Measurements from ENCODE around the gene FAM120AOS. TPM values are rescaled to one million over a fixed set of nuclear protein-coding genes. Genes with fewer than 3 reads are reported as not detected.

The FAM120AOS gene
- 31.6 and 33.9 TPM in 2 replicates for total RNA-seq

DNA sequence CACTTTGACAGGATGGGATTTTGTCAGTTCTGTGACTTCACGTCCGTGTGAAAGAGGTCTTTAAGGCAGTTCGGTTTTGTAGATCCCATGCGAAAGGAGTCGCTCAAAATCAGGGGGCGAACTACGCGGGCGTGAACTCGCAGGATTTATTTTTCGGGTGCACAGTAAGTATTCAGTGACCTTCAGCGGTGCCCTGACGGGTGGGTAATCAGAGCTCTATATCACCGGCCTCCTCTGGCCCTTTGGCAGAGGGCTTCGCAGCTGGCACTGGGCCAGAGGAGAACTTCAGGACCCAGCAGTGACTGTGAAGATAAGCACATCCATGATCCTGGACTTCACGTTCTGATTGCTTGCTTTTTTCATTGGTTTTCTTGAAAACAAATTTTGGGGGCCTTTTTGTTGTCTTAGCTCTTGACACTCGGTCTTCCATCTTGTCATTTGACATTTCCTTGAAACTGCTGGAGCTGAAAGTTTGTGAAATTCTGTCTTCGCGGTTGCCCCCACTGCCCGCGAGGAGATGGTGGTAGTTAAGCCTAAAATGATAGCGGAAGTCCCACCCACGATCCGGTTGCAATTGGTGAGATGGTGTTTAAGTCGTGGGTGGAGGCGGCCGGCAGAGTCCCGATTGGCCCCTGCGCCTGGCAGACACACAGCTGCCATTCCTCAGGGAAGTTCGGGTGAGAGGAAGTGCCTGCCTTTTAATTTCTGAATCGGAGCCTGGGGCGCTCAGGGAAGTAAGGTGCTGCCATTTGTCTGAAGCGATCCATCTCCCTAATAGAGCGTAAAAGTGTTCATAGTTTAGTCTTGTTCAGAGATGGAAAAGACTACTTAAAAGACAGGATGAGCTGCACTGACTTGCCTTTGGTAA lies at the start of gene FAM120AOS:
Gene FAM120AOS, minus strand, starts transcription at position 535 of the 868 bp plus-strand sequence. CDS start 872 bp downstream, outside the sequence.
- Mint-ChIP-seq H3K9me3 (no peaks in the 10 kb centered on the region), H3K4me1 (peaks cover 41% of the 10 kb centered on the region), H3K4me3 (peak within 1 kb of the TSS; percentile 92), H3K36me3 (ENCODE audit: low read depth) (peaks cover 53% of the 10 kb centered on the region), H3K27me3 (no peaks in the 10 kb centered on the region), H3K27ac (peak within 1 kb of the TSS; percentile 94)
- peak; percentile 95 for DNase-seq
- intact Hi-C loops (cut with micrococcal nuclease) = loop anchor here (1.0 to 5.0 kb wide), 6 partner anchors 10 to 714 kb away; partner anchors contain the start of gene NINJ1

DNA sequence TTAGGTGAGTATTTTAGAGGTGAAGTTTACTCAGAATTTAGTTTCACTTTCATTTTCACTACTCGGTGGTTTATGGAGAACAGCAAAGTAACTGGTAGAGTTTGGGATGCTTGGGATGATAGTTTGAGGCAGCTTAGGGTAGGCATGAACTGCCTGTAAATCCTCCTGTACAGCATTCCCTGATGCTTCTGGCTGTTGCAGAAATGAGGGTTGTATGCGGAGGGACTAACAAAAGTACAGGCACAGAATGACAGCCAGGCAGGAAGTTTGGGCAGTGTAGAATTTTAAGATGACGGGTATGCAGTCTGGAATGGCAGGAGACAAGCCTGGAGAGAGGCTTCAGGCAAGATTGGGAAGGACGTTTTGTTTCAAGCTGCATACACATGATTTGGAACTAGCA lies 48.0 kb upstream of the FAM120AOS start:
- no peaks in the 10 kb centered on the region for H3K9me3 Mint-ChIP-seq
- peak overlapping the region; percentile 70 for H3K27ac Mint-ChIP-seq
- peaks cover 44% of the 10 kb centered on the region for H3K4me1 Mint-ChIP-seq
- peak overlapping the region; percentile 79 for H3K4me3 Mint-ChIP-seq
- no peaks in the 10 kb centered on the region for H3K27me3 Mint-ChIP-seq
- intact Hi-C loops (cut with micrococcal nuclease) = loop anchor here (2.0 kb wide), 2 partner anchors 39 to 51 kb away; partner anchors contain the start of gene FAM120A
- DNase-seq = peak; percentile 69
- peaks cover 64% of the 10 kb centered on the region for H3K36me3 Mint-ChIP-seq (ENCODE audit: low read depth)

DNA sequence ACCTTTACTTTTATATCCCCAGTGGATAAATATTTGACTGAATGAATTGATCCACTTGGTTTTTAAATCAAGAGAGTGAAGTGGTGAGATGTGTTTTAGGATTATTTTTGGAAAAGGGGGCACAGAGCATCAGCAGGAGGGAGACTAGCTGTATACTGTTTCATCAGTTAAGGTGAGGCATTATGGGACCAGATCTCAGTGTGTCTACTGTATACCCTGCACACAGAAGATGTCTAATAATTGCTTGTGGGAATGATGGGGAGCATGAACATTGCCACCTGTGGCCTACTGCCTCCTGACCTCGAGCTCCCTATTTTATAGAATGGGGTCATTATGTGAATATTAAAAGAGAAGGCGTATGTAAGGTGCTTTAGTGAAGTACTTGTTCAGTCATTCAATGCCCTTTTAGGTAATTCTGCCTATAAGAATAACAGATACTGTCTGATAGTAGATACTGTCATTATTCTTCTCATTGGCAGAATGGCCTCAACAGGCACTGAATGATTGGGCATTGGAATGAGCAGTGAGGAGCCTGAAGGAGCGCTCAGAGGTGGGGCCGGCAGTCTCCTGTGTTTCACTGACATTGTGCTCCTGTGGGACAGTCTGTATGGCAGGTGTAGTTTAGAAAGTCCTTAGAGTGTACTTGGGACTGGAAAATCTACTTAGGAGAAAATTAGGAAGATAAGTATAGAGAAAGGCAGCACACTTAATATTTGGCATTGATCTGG lies 47.4 kb upstream of the FAM120AOS start:
- H3K4me3 Mint-ChIP-seq = peak overlapping the region; percentile 79
- peaks cover 45% of the 10 kb centered on the region for H3K4me1 Mint-ChIP-seq
- intact Hi-C loops (cut with micrococcal nuclease) = loop anchor here (2.0 kb wide), 2 partner anchors 38 to 50 kb away; partner anchors contain the start of gene FAM120A
- H3K36me3 Mint-ChIP-seq (ENCODE audit: low read depth) = peaks cover 65% of the 10 kb centered on the region
- no peak for DNase-seq
- H3K9me3 Mint-ChIP-seq = no peaks in the 10 kb centered on the region
- no peaks in the 10 kb centered on the region for H3K27me3 Mint-ChIP-seq
- H3K27ac Mint-ChIP-seq = peak overlapping the region; percentile 70

DNA sequence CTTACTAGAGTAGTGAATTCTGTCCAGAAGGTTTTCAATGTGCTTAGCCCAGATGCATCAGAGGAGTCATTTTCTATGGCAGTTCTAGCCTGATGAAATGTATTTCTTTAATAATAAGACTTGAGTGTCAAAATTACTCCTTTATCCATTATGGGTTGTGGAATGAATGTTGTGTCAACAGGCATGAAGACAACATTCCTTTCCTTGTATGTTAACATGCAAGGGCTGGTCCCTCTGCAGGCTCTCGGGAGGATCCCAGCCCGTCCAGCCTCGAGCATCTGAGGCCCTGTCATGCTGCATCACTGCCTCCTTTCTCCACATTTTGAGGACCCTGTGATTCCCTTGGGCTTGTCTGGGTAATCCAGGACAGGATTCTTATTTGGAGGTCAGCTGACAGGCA lies 42.9 kb upstream of the FAM120AOS start:
- Mint-ChIP-seq H3K27ac (no peak overlapping the region), H3K36me3 (ENCODE audit: low read depth) (peaks cover 55% of the 10 kb centered on the region)
- intact Hi-C loops (cut with micrococcal nuclease) = no loop called here

DNA sequence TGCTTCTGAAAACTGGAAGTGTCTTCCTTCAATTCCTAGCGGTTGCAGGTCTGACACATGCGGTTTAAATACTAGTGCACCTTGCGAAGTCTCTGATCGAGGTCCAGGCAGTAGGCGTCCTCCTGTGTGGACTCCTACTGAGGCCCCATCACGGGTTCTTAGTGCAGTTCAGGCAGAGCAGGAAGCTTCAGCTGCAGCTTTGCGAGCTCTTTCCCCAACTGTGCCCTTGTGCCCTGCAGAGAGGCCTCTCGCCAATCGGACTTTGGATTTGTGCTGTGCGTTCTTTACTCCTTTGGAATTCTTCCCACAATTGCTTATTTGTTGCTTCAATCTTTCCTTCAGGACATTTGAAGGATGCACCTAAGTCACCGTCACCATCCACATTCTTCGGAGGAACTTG lies 40.6 kb upstream of the FAM120AOS start:
- peaks cover 45% of the 10 kb centered on the region for H3K36me3 Mint-ChIP-seq (ENCODE audit: low read depth)
- H3K9me3 Mint-ChIP-seq = no peaks in the 10 kb centered on the region
- peaks cover 15% of the 10 kb centered on the region for H3K4me1 Mint-ChIP-seq
- no peak overlapping the region for H3K4me3 Mint-ChIP-seq
- no peaks in the 10 kb centered on the region for H3K27me3 Mint-ChIP-seq
- intact Hi-C loops (cut with micrococcal nuclease) = no loop called here
- H3K27ac Mint-ChIP-seq = no peak overlapping the region
- no peak for DNase-seq

More for the DNA sequence above, 42.9 kb upstream of the FAM120AOS start:
- DNase-seq = no peak
- Mint-ChIP-seq H3K4me1 (peaks cover 28% of the 10 kb centered on the region), H3K4me3 (no peak overlapping the region), H3K27me3 (no peaks in the 10 kb centered on the region), H3K9me3 (no peaks in the 10 kb centered on the region)

DNA sequence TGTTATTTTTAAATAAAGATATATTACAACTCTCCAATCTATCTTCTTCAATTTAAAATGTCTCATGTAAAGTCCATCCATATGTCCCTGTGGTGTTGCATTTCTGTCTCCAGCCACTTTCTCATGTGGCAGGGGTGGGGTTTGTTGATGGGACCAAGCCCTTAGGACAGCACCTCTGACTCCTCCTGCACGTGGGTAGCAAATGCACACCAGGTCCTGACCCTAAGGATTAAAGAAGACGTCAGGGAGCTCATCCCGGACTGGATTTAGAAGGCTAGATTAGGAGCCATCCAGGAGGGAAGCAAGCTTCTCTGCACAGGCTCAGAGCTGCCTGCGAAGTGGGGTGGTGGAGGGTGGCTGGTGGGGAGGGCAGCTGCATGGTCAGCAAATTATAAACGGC lies 38.9 kb upstream of the FAM120AOS start:
- H3K27ac Mint-ChIP-seq = peak overlapping the region; percentile 54
- H3K9me3 Mint-ChIP-seq = no peaks in the 10 kb centered on the region
- peaks cover 27% of the 10 kb centered on the region for H3K4me1 Mint-ChIP-seq
- DNase-seq = no peak
- no peaks in the 10 kb centered on the region for H3K27me3 Mint-ChIP-seq
- H3K4me3 Mint-ChIP-seq = no peak overlapping the region
- intact Hi-C loops (cut with micrococcal nuclease) = no loop called here
- peaks cover 47% of the 10 kb centered on the region for H3K36me3 Mint-ChIP-seq (ENCODE audit: low read depth)

DNA sequence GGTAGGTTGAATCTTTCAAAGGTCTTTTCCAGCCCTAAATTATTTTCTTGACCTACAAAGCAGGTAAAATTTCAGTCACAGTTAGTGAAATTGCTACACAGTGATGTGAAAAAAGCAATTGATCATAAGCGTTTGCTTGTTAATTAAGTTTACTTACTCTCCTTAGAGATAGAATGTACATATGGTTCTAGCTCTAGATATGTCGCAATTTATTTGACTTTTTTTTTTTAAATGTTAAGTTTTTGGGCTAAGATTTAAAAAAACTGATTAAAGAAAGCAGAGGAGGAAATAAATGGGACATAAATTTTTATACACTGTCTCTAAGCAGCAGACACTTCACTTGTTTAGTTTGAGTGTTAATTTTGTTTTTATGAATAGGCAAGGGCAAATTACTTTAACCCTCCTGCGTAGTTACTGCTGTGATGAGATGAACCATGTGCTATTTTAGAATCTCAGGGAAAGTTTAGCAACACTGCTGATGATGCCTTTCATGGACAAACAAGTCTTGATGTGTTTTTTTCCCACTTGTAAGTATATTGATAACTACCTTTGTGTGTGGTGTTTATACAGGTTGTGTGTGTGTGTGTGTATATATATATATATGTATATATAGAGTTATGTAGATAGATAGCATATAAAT lies 38.3 kb upstream of the FAM120AOS start:
- intact Hi-C loops (cut with micrococcal nuclease) = no loop called here
- no peak for DNase-seq
- Mint-ChIP-seq H3K4me3 (no peak overlapping the region), H3K27ac (no peak overlapping the region), H3K36me3 (ENCODE audit: low read depth) (peaks cover 46% of the 10 kb centered on the region), H3K9me3 (no peaks in the 10 kb centered on the region), H3K4me1 (peaks cover 30% of the 10 kb centered on the region), H3K27me3 (no peaks in the 10 kb centered on the region)

DNA sequence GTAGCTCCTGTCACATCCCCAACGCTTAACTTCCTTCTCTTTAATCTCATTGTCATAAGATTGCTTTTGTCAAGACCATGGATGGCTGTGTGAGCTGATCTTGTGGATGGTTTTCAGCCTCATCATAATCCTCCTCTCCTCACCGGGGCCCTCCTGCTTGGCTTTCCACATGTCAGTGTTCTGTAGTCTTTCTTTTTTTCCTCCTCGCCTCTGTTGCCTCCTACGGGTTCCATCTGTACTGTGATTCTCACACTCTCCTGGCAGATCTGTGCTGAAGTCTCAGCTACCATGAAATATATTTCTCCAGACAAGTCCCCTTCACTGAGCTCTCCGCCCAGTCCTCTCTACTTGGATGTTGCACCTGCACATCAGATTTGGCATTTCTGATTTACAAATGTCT lies 34.9 kb upstream of the FAM120AOS start:
- H3K4me1 Mint-ChIP-seq = peaks cover 31% of the 10 kb centered on the region
- H3K36me3 Mint-ChIP-seq (ENCODE audit: low read depth) = peaks cover 49% of the 10 kb centered on the region
- peak overlapping the region; percentile 14 for H3K27ac Mint-ChIP-seq

DNA sequence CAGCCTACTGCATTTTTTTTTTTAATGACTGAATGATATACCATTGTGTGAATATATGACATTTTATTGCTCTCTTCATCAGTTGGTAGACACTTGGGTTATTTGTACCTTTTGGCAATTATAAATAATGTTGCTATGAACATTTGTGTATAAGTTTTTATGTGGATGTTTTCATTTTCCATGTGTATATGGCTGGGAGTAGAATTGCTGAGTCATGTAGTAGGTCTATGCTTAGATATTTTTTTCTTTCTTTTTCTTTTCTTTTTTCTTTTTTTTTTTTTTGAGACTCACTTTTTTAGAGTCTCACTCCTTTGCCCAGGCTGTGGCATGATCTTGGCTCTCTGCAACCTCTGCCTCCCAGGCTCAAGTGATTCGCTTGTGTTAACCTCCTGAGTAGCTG lies 32.9 kb upstream of the FAM120AOS start:
- H3K27me3 Mint-ChIP-seq = no peaks in the 10 kb centered on the region
- no peak overlapping the region for H3K4me3 Mint-ChIP-seq
- peaks cover 58% of the 10 kb centered on the region for H3K36me3 Mint-ChIP-seq (ENCODE audit: low read depth)
- peak overlapping the region; percentile 67 for H3K27ac Mint-ChIP-seq
- no peak for DNase-seq
- H3K4me1 Mint-ChIP-seq = peaks cover 29% of the 10 kb centered on the region
- H3K9me3 Mint-ChIP-seq = no peaks in the 10 kb centered on the region
- intact Hi-C loops (cut with micrococcal nuclease) = no loop called here

More for the DNA sequence above, 34.9 kb upstream of the FAM120AOS start:
- intact Hi-C loops (cut with micrococcal nuclease) = no loop called here
- DNase-seq = no peak
- Mint-ChIP-seq H3K9me3 (no peaks in the 10 kb centered on the region), H3K27me3 (no peaks in the 10 kb centered on the region), H3K4me3 (no peak overlapping the region)

DNA sequence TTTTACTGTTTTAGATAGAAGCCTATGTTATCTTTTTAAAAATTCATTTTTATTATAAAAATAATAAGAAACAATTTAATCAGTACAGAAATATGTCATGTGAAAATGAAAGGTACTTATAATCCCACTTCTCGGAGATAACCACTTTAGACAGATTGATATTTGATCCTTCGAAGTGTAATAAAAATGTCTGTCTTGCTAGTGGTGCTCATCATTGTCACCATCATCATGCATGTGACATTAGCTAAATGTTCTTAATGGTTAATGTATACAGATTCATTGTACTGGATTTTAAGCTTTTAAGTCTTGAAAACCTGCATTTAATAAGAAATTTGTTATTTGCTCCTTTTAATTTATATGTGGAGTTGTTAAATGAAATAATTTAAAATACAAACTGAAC lies 30.1 kb upstream of the FAM120AOS start:
- DNase-seq = no peak
- Mint-ChIP-seq H3K27me3 (no peaks in the 10 kb centered on the region), H3K4me3 (no peak overlapping the region), H3K36me3 (ENCODE audit: low read depth) (peaks cover 60% of the 10 kb centered on the region), H3K4me1 (peaks cover 25% of the 10 kb centered on the region), H3K27ac (no peak overlapping the region), H3K9me3 (no peaks in the 10 kb centered on the region)
- intact Hi-C loops (cut with micrococcal nuclease) = no loop called here

DNA sequence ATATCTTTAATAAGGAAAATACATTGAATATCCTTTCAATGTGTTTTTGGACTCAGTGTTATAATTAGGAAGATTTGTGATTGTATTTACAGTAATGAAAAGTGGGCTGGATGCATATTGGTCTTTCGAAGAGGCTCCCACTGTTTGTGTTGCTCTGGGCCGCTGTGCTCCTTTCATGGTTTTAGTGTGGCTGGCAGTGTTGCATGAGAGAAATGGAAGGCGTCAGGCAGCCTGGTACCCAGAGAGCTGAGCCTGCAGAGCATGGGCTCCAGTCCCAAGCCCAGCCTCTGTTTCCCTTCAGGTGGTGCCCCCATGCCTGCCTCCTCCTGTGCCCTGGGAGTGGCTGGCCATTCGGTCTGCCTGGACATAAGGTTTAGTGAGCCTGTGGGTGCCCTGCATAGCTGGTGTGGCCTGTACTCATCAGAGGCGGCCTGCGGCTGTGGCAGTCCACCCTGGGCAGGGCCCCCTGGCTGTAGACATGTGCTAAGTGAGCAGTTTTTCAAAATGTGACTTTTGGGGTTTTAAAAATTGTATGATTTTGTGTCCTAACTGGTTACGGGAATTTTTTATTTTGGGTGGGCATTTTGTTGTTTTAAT lies 27.4 kb upstream of the FAM120AOS start:
- peaks cover 20% of the 10 kb centered on the region for H3K4me1 Mint-ChIP-seq
- no peaks in the 10 kb centered on the region for H3K27me3 Mint-ChIP-seq
- H3K9me3 Mint-ChIP-seq = no peaks in the 10 kb centered on the region
- H3K27ac Mint-ChIP-seq = peak overlapping the region; percentile 62
- intact Hi-C loops (cut with micrococcal nuclease) = no loop called here
- no peak for DNase-seq
- H3K4me3 Mint-ChIP-seq = no peak overlapping the region
- H3K36me3 Mint-ChIP-seq (ENCODE audit: low read depth) = peaks cover 57% of the 10 kb centered on the region

DNA sequence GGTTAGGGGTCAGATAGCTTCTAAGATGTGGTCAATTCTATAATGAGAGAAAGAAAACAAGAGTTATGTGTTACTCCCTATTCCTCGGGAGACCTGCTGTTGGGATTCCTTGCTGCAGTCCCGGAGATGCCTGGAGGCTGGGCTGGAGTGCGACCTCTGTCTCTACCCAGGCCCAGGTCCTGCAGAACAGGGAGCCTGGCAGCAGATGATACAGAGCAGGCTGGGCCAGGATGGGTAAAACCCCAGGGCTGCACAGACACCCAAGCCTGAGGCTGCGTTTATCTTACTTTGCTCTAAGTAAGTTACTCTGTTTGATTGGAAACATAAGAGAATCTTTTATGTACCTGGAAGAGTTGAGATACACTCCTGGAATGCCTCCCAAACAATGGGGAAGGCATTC lies 26.9 kb upstream of the FAM120AOS start:
- no peak overlapping the region for H3K4me3 Mint-ChIP-seq
- H3K9me3 Mint-ChIP-seq = no peaks in the 10 kb centered on the region
- peaks cover 23% of the 10 kb centered on the region for H3K4me1 Mint-ChIP-seq
- intact Hi-C loops (cut with micrococcal nuclease) = no loop called here
- no peak for DNase-seq
- no peak overlapping the region for H3K27ac Mint-ChIP-seq
- no peaks in the 10 kb centered on the region for H3K27me3 Mint-ChIP-seq
- peaks cover 58% of the 10 kb centered on the region for H3K36me3 Mint-ChIP-seq (ENCODE audit: low read depth)

DNA sequence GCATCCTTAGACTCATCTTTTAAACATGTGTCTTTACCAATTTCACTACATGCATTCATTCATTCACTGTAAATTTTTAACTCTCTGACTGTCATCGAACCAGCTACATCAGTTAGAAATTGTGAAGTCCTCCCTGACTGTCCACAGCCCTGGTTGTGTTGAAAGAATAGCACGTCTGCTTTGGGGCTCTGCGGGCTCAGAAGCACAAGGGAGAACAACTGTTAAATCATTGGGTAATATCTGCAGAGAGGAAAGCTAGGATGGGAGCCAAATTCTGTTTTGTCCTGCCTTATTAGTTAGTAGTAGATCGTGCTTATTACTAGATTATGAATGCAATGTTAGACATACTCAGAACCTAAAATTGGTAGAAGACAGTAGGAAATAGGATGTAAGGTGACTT lies 26.3 kb upstream of the FAM120AOS start:
- Mint-ChIP-seq H3K36me3 (ENCODE audit: low read depth) (peaks cover 56% of the 10 kb centered on the region), H3K27ac (no peak overlapping the region), H3K9me3 (no peaks in the 10 kb centered on the region), H3K27me3 (no peaks in the 10 kb centered on the region), H3K4me3 (no peak overlapping the region), H3K4me1 (peaks cover 24% of the 10 kb centered on the region)
- DNase-seq = no peak
- intact Hi-C loops (cut with micrococcal nuclease) = no loop called here
